Activated CD4-positive, alpha-beta memory T cell treated with anti-CD3 and anti-CD28 coated beads, Interleukin-2, amount 10 ng/mL, durations not matched to agents 7 days and 5 days (primary cell): ENCODE results near the gene NR1I3. TPM values are rescaled to one million over a fixed set of nuclear protein-coding genes. Genes with fewer than 3 reads are reported as not detected.

Source experiments
- CTCF ChIA-PET: fragments of 350-600 bp; sonication (Branson Sonifier 250); formaldehyde crosslinking; loops from one replicate; lab custom pipeline; 2021; ENCODE audit warnings: antibody characterized with exemption, inconsistent platforms; lab: Charles Lee
- POLR2A ChIA-PET: fragments of 350-600 bp; sonication (Branson Sonifier 250); formaldehyde crosslinking; loops from one replicate; lab custom pipeline; 2021; ENCODE audit warnings: antibody characterized with exemption; lab: Charles Lee
- DNase-seq: peaks from one replicate; pipeline ENCODE4 v3.0.0-alpha.2; 2020
- H3K27ac Mint-ChIP-seq: one replicate; pipeline ENCODE4 v1.8.0; 2021; ENCODE audit warnings: mild to moderate bottlenecking, mixed read lengths
- H3K27me3 Mint-ChIP-seq: one replicate; pipeline ENCODE4 v1.8.0; 2021; ENCODE audit warnings: mixed read lengths
- H3K36me3 Mint-ChIP-seq: one replicate; pipeline ENCODE4 v1.8.0; 2021; ENCODE audit warnings: low read depth, mixed read lengths
- H3K4me1 Mint-ChIP-seq: one replicate; pipeline ENCODE4 v1.8.0; 2021; ENCODE audit warnings: mixed read lengths
- H3K4me3 Mint-ChIP-seq: one replicate; pipeline ENCODE4 v1.8.0; 2021; ENCODE audit warnings: mild to moderate bottlenecking, mixed read lengths
- H3K9me3 Mint-ChIP-seq: one replicate; pipeline ENCODE4 v1.8.0; 2021; ENCODE audit warnings: mixed read lengths
- total RNA-seq, 2 experiments: library from RNA; stranded (reverse); gene quantifications; one replicate each; pipeline ENCODE4 v1.2.3, GENCODE V29; 2021

NR1I3 gene
- total RNA-seq, 2 experiments from 2014 or later, result not detected

- H3K27me3 Mint-ChIP-seq, result no peaks in the 10 kb centered on the region
- peak overlapping the region; percentile 93 for H3K27ac Mint-ChIP-seq
- no peak overlapping the region for H3K4me3 Mint-ChIP-seq
- ChIA-PET CTCF (interaction anchor here (0.5 to 2.4 kb wide), 4 partner anchors 22 to 41 kb away, joined by 4 to 14 read pairs (median 8); partner anchors contain the start of genes PPOX and TOMM40L), POLR2A (interaction anchor here (1.4 to 2.9 kb wide), 5 partner anchors 11 to 38 kb away, joined by 3 to 39 read pairs (median 10); partner anchors contain the start of genes NDUFS2, PPOX and TOMM40L)
- H3K4me1 Mint-ChIP-seq, result peaks cover 67% of the 10 kb centered on the region
- H3K9me3 Mint-ChIP-seq, result no peaks in the 10 kb centered on the region
- H3K36me3 Mint-ChIP-seq, result peaks cover 3% of the 10 kb centered on the region
- DNase-seq, result no peak
Measured at GRCh38 chr1:161187311-161187710, 50.7 kb downstream of the NR1I3 start.

GRCh38 chr1:161185732-161186311 lies 52.2 kb downstream of the NR1I3 start:
- POLR2A ChIA-PET, result interaction anchor here (0.6 to 2.9 kb wide), 13 partner anchors 9 to 139 kb away, joined by 3 to 39 read pairs (median 4); partner anchors contain the start of genes ARHGAP30, B4GALT3, NDUFS2 and PPOX
- H3K36me3 Mint-ChIP-seq, result peaks cover 3% of the 10 kb centered on the region
- H3K4me1 Mint-ChIP-seq, result peaks cover 75% of the 10 kb centered on the region
- CTCF ChIA-PET, result interaction anchor here (0.7 to 2.4 kb wide), 6 partner anchors 16 to 182 kb away, joined by 3 to 14 read pairs (median 4); partner anchors contain the start of genes CFAP126, NDUFS2, PPOX and TOMM40L
- peak overlapping the region; percentile 71 for H3K4me3 Mint-ChIP-seq
- peak overlapping the region; percentile 93 for H3K27ac Mint-ChIP-seq
- no peaks in the 10 kb centered on the region for H3K27me3 Mint-ChIP-seq
- no peak for DNase-seq
- no peaks in the 10 kb centered on the region for H3K9me3 Mint-ChIP-seq

GRCh38 chr1:161185282-161185682 lies 52.7 kb downstream of the NR1I3 start:
- peaks cover 79% of the 10 kb centered on the region for H3K4me1 Mint-ChIP-seq
- H3K36me3 Mint-ChIP-seq, result peaks cover 3% of the 10 kb centered on the region
- H3K4me3 Mint-ChIP-seq, result peak overlapping the region; percentile 71
- peak overlapping the region; percentile 93 for H3K27ac Mint-ChIP-seq
- H3K9me3 Mint-ChIP-seq, result no peaks in the 10 kb centered on the region
- H3K27me3 Mint-ChIP-seq, result no peaks in the 10 kb centered on the region
- ChIA-PET CTCF (interaction anchor here (1.2 to 2.4 kb wide), 2 partner anchors 40 to 49 kb away, joined by 4 to 14 read pairs; partner anchors contain the start of gene TOMM40L), POLR2A (interaction anchor here (0.6 to 2.9 kb wide), 12 partner anchors 8 to 139 kb away, joined by 3 to 39 read pairs (median 4); partner anchors contain the start of genes ARHGAP30, B4GALT3, NDUFS2 and PPOX)
- peak; percentile 88 for DNase-seq

- Mint-ChIP-seq H3K27me3 (no peaks in the 10 kb centered on the region), H3K4me3 (peak overlapping the region; percentile 9), H3K36me3 (peaks cover 4% of the 10 kb centered on the region), H3K9me3 (no peaks in the 10 kb centered on the region), H3K27ac (peak overlapping the region; percentile 93), H3K4me1 (peaks cover 82% of the 10 kb centered on the region)
- DNase-seq, result peak; percentile 74
- CTCF ChIA-PET, result interaction anchor here (0.5 to 5.5 kb wide), 13 partner anchors 10 to 200 kb away, joined by 3 to 79 read pairs (median 6); partner anchors contain the start of genes ARHGAP30, NDUFS2, PPOX and TOMM40L
- POLR2A ChIA-PET, result interaction anchor here (0.5 to 3.3 kb wide), 20 partner anchors 10 to 567 kb away, joined by 3 to 91 read pairs (median 5); partner anchors contain the start of genes ARHGAP30, DEDD, DUSP12 and NDUFS2
Measured at GRCh38 chr1:161182214-161182613, 55.8 kb downstream of the NR1I3 start.

GRCh38 chr1:161180639-161181038 lies 57.4 kb downstream of the NR1I3 start:
- H3K27me3 Mint-ChIP-seq, result no peaks in the 10 kb centered on the region
- peaks cover 19% of the 10 kb centered on the region for H3K36me3 Mint-ChIP-seq
- H3K9me3 Mint-ChIP-seq, result no peaks in the 10 kb centered on the region
- no peak for DNase-seq
- ChIA-PET POLR2A (interaction anchor here (0.7 to 3.3 kb wide), 9 partner anchors 8 to 128 kb away, joined by 3 to 91 read pairs (median 16); partner anchors contain the start of genes ARHGAP30, NDUFS2, PPOX and TOMM40L), CTCF (interaction anchor here (0.9 to 5.5 kb wide), 9 partner anchors 12 to 111 kb away, joined by 3 to 79 read pairs (median 10); partner anchors contain the start of genes NDUFS2, PPOX, TOMM40L and UFC1)
- H3K4me1 Mint-ChIP-seq, result peaks cover 80% of the 10 kb centered on the region
- H3K27ac Mint-ChIP-seq, result peak overlapping the region; percentile 74
- H3K4me3 Mint-ChIP-seq, result no peak overlapping the region

- Mint-ChIP-seq H3K4me3 (no peak overlapping the region), H3K36me3 (peaks cover 28% of the 10 kb centered on the region), H3K4me1 (peaks cover 82% of the 10 kb centered on the region), H3K27me3 (no peaks in the 10 kb centered on the region), H3K9me3 (no peaks in the 10 kb centered on the region), H3K27ac (peak overlapping the region; percentile 13)
- CTCF ChIA-PET, result interaction anchor here (1.0 to 5.5 kb wide), 5 partner anchors 13 to 202 kb away, joined by 3 to 79 read pairs (median 69); partner anchors contain the start of genes NDUFS2, PPOX and TOMM40L
- POLR2A ChIA-PET, result interaction anchor here (1.0 to 1.9 kb wide), 2 partner anchors 10 to 13 kb away, joined by 3 to 9 read pairs; partner anchors contain the start of gene PPOX
- no peak for DNase-seq
Measured at GRCh38 chr1:161179698-161180097, 58.3 kb downstream of the NR1I3 start.

Other genes starting within 250 kb of the NR1I3 start
- gene F11R, start 217.1 kb downstream of the NR1I3 start, total RNA-seq, result 10 to 100 TPM; 13.9 to 16.2 TPM
- 10 to 100 TPM; 56.1 to 63.8 TPM for gene TSTD1, start 199.2 kb downstream of the NR1I3 start, total RNA-seq
- 10 to 100 TPM; 67.4 to 68.0 TPM for gene USF1, start 192.2 kb downstream of the NR1I3 start, total RNA-seq
- gene ARHGAP30, start 168.3 kb downstream of the NR1I3 start, total RNA-seq, result 100 to 1,000 TPM; 331 to 339 TPM
- gene NECTIN4, start 148.6 kb downstream of the NR1I3 start, total RNA-seq, result not detected
- gene KLHDC9, start 139.8 kb downstream of the NR1I3 start, total RNA-seq, result 1 to 10 TPM; 1.2 TPM
- gene PFDN2, start 120.2 kb downstream of the NR1I3 start, total RNA-seq, result 10 to 100 TPM; 76.6 to 78.8 TPM
- gene NIT1, start 120.1 kb downstream of the NR1I3 start, total RNA-seq, result 10 to 100 TPM; 50.8 to 51.5 TPM
- gene DEDD, start 105.5 kb downstream of the NR1I3 start, total RNA-seq, result 10 to 100 TPM; 38.2 to 40.0 TPM
- 100 to 1,000 TPM; 103 to 113 TPM for gene UFC1, start 84.2 kb downstream of the NR1I3 start, total RNA-seq
- 10 to 100 TPM; 32.5 to 34.8 TPM for gene USP21, start 78.7 kb downstream of the NR1I3 start, total RNA-seq
- 10 to 100 TPM; 32.9 to 33.2 TPM for gene PPOX, start 71.8 kb downstream of the NR1I3 start, total RNA-seq
- gene B4GALT3, start 60.7 kb downstream of the NR1I3 start, total RNA-seq, result 10 to 100 TPM; 55.0 to 56.7 TPM
- 1 to 10 TPM in 1 of 2 experiments, under 1 TPM in 1; 0.83 to 1.2 TPM for gene ADAMTS4, start 39.1 kb downstream of the NR1I3 start, total RNA-seq
- 10 to 100 TPM; 83.0 to 87.3 TPM for gene NDUFS2, start 35.8 kb downstream of the NR1I3 start, total RNA-seq
- gene FCER1G, start 22.9 kb downstream of the NR1I3 start, total RNA-seq, result 1 to 10 TPM; 1.1 to 1.3 TPM
- gene APOA2, start 14.6 kb downstream of the NR1I3 start, total RNA-seq, result not detected
- gene TOMM40L, start 12.1 kb downstream of the NR1I3 start, total RNA-seq, result 10 to 100 TPM; 17.4 to 18.1 TPM
- gene PCP4L1, start 20.5 kb upstream of the NR1I3 start, total RNA-seq, result under 1 TPM in 1 of 2 experiments, not detected in 1; 0.28 TPM
- gene MPZ, start 71.8 kb upstream of the NR1I3 start, total RNA-seq, result 1 to 10 TPM; 5.9 to 8.1 TPM
- 100 to 1,000 TPM; 172 to 173 TPM for gene SDHC, start 76.2 kb upstream of the NR1I3 start, total RNA-seq
- not detected for gene CFAP126, start 129.7 kb upstream of the NR1I3 start, total RNA-seq